C4-2B (cell line): ENCODE data around the gene TPD52L3.

Source experiments
- H3K27ac ChIP-seq: fragments of 450-650 bp; 2 replicates; pipeline ENCODE4 v1.5.1; 2017
- ZFX ChIP-seq: fragments of 450-650 bp; IDR thresholded peaks from 2 replicates; pipeline ENCODE4 v1.6.1; 2017
- TF ChIP-seq, protein P1 (sequence below): fragments of 450-650 bp; conservative IDR thresholded peaks from 2 replicates; pipeline ENCODE4 v1.5.1; 2017; ENCODE audit warnings: mild to moderate bottlenecking

The TPD52L3 gene

DNA sequence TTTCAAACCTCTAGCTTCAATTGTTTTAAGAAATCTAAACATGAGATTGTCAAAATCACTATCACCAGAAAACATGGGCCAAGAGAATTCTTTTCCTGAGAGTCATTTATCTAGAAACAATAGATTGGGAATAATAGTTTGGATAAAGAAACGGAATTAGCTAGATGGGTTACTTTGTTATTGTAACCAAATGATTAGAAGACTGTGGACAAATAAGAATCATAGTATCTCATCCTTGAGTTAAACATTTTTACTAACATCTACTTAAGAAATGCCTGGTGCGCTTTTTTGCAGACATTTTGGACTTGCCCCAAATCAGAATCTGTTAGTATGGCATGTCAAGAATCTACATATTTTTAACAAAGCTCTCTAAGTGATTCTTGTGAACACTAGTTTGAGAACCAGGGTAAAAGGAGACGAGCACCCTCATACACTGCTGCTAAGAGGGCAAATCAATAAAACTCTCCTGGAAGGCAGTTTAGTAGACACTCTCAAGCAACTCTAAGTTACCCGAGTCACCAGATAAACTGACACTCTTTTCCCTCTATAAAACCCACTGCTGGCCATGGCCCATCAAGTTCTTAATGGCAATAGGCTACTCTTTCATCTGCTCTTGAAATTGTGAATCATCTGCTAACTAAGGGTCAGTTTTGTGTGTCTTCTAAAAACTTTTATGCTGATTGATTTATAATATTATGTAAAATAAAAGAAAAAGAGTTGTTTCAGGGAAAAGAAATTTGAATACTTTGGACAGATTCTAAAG lies 39.1 kb downstream of the TPD52L3 start:
- TF ChIP-seq, protein P1, sequence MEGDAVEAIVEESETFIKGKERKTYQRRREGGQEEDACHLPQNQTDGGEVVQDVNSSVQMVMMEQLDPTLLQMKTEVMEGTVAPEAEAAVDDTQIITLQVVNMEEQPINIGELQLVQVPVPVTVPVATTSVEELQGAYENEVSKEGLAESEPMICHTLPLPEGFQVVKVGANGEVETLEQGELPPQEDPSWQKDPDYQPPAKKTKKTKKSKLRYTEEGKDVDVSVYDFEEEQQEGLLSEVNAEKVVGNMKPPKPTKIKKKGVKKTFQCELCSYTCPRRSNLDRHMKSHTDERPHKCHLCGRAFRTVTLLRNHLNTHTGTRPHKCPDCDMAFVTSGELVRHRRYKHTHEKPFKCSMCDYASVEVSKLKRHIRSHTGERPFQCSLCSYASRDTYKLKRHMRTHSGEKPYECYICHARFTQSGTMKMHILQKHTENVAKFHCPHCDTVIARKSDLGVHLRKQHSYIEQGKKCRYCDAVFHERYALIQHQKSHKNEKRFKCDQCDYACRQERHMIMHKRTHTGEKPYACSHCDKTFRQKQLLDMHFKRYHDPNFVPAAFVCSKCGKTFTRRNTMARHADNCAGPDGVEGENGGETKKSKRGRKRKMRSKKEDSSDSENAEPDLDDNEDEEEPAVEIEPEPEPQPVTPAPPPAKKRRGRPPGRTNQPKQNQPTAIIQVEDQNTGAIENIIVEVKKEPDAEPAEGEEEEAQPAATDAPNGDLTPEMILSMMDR = no peak
- TF ChIP-seq ZFX = no peak
- no peak overlapping the region for H3K27ac ChIP-seq

DNA sequence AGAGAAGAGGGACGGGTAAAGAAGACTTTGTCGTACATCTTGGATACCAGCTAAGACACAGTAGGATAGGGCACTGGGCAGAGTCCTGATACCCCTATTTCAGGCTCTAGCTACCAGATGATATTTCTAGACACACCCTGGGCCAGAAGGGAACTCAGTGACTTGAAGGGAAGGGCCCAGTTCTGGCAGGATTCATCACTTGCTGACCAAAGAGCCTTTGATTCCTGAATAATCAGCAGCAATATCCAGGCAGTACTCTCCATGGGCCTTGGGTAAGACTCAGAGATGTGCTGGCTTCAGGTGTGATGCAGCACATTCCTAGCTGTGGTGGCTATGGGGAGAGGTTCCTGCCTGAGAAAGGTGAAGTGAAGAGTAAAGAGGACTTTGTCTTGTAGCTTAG lies 40.7 kb downstream of the TPD52L3 start:
- no peak overlapping the region for H3K27ac ChIP-seq
- TF ChIP-seq ZFX = no peak
- TF ChIP-seq, protein P1 = no peak
